Ammon's horn (tissue), 1 donor: Measurements from ENCODE around the gene SNUPN.

Experiments used
- DNase-seq: peaks from one replicate; pipeline ENCODE4 v3.0.0-alpha.2; 2016; ENCODE audit warnings: low spot score

Gene SNUPN

DNA sequence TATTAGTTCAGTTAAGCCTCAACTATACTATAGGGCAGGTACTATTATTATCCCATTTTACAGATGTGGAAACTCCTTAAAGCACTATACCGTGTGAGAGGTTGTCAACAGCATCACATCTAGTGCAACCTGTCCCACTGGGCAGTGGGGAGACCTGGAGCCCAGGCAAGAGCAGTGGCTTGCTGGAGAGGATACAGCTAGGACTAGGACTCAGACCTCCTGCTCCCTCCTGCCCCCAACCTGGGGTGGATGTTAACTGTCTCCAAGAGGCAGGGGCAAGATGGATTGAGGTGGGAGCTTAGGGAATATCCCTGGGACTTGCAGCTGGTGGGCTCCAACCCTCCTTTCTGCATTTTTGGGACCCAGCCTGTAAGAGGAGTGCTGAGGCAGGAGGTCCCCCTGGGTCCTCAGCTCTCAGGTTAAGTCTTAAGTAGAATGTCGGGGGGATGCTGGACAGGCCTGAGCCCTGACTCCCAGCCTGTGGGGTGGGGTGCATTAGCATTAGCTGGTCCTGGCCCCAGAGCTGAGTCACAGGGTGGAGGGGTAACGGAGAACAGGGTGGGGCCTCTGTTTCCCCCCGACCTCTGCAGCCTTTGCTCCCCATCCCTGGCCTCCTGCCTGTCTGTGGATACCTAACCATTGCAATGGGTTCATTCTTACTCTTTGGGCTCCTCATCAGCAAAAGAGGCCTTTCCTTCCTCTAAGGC, 28.8 kb upstream of the SNUPN start:
- no peak for DNase-seq

DNA sequence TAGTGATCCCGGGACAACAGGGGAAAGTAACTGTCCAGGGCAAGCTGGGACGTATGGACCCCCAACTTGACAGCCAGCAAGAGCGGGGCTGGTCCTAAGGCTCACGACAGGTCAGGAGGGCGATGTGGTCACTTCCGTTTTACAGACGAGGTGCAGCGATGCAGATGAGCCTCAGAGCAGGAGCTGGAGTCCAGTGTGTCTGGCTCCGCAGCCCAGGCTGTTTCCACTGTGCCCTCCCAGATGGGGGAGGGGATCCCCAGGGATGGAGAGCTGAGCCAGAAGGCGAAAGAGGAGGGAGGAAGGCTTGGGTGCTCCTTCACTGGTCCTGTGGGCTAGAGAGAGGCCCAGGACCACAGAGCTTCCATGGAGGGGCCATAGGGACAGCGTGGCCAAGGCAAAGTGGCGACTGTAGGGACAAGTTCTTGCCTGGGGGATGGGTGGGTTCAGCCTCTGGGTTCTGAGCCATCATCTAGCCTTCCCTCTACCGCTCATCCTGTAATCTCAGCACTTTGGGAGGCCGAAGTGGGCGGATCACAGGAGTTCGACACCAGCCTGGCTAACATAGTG, 27.9 kb upstream of the SNUPN start:
- no peak for DNase-seq

- DNase-seq = no peak
These were observed 26.5 kb upstream of the SNUPN start for GRCh38 chr15:75651810-75652543.

- no peak for DNase-seq
These were observed 25.6 kb upstream of the SNUPN start for GRCh38 chr15:75650908-75651809.

- no peak for DNase-seq
These were observed 24.3 kb upstream of the SNUPN start for GRCh38 chr15:75649848-75650247.

DNA sequence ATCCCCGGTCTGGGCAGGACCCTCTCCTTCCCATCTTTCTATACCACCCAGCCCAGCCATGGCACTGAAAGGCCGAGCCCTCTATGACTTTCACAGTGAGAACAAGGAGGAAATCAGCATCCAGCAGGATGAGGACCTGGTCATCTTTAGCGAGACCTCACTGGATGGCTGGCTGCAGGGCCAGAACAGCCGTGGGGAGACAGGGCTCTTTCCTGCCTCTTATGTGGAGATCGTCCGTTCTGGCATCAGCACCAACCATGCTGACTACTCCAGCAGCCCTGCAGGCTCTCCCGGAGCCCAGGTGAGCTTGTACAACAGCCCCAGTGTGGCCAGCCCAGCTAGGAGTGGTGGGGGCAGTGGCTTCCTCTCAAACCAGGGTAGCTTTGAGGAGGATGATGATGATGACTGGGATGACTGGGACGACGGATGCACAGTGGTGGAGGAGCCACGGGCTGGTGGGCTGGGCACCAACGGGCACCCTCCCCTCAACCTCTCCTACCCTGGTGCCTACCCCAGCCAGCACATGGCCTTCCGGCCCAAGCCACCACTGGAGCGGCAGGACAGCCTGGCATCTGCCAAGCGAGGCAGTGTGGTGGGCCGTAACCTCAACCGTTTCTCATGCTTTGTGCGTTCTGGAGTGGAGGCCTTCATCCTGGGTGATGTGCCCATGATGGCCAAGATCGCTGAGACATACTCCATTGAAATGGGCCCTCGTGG, 23.7 kb upstream of the SNUPN start:
- no peak for DNase-seq

DNA sequence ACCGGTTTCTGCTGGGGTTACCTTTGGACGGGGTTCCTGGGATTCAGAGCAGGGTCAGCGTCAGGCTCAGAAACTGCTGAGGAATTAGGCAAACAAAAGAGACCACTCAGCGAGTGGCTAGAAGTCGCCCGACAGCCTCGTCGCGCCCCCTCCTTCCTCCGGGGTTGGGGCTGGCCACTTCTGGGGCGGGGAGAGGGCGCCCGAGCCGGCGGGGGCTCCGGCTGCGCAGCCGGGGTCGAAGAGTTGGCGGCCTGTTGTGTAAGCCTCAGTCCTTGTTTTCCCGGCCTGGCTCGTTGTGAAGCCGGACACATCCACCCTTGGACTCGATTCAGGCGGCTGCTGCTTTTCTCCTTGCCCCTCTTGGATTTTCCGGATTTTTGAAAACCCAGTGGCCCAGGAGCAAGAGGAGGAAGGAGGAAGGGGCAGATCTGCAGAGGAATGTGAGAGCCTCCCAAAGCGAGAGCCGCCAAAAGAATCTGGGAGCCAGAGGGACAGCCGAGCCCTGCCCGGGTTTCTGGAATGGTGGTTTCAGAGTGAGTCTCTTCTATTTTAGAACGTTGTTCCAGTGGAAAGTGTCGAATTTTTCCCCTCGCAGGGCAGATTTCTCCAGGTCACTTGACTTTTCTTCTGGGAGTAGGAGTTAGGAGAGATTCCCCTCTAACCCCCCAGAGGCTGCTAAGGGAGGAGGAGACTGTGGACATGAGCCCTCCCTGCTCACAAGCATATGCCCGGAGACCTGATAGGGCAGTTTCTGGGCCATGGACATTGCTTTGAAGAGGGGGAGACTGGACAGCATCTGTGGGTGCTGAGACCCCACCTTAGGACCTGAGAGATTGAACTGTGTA, 22.9 kb upstream of the SNUPN start:
- DNase-seq = peak; percentile 59

GRCh38 chr15:75647370-75648155, 22.0 kb upstream of the SNUPN start, which contains the start of gene SNX33:
SNX33 (plus strand) TSS chr15:75647912; CDS start chr15:75649103, 1,191 bp downstream.
- DNase-seq = peak; percentile 76

DNA sequence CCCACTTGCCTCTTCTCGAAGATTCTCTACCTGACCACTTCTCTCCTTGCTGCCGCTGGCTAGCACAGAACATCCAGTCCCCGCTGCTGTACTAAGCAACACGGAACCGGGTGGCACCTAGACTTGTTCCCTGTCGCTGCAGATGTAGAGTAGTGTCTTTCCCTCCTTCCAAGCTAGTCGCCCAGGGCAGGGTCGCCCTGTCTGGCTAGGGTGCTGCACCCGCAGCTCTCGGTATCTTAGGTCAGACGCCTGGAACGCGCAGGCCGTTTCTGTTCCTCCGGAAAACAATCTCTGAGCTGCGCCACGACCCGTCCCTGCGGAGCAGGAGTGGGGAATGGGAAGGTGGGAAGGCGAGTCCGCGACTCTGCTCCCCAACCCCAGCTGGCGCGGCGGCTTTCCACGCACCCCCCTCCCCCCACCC, 21.4 kb upstream of the SNUPN start:
- peak; percentile 24 for DNase-seq

DNA sequence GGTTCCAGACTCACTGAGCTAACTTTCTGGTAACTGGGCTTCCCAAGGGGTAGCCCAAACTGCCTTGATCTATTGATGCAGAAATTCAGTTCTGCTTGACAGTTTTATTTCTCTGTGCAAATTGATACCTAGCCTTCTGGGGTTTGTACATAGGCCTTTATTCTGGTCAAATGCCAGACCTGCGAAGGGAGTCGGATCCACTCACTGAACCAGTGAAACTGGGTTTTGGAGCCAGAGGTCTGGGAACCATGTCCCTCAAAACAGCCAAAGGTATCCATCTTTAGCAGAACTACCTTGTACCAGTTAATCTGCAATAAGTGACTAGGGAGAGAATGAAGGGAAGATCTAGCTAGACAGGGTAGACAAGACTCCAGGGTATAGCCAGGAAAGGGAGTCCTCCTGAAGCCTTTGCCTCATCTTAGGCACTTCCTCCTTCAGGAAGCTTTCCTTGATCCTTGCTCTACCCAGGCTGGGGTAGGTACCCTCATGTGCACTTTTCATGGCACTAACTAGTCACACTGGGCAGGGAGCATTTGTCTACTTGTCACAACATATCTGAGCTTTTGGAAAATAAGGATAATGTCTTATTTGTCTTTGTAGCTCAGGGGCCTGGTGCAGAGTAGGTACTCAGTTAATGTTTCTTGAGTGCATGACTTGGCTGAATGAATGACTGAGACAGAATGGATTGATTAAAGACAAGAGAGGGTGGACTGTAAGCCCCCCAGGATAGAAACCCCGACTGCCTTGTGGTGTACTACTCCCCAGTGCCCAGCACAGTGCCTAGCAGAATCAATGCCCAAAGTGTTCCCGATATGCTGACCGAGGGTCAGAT, 20.8 kb upstream of the SNUPN start:
- DNase-seq = no peak

DNA sequence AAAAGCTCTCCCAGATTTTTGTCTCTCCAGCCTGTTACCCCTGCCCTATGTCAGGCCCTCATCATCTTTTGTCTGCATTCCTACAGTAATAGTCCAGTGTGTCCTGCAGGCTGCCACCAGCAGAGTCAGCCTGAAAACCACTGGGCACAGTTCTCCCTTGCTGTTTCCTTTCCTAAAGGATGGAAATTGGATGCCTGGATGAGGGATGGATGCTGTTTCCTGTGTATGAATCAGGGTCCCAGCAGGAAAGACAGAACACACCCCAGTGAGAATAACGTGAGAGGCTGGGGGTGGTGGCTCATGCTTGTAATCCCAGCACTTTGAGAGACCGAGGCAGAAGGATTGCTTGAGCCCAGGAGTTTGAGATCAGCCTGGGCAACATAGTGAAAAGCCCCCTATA, 18.9 kb upstream of the SNUPN start:
- DNase-seq = no peak

DNA sequence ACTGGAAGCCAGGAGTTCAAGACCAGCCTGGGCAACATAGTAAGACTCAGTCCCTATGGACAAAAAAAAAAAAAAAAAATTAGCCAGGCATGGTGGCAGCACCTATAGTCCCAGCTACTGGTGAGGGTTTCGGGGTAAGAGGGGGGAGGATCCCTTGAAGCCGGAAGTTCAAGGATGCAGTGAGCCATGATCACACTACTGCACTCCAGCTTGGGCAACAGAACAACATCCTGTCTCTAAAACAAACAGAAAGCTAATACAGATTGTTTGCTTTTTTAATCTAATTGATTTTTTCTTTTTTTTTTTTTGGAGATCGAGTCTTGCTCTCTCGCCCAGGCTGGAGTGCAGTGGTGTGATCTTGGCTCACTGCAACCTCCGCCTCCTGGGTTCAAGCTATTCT, 16.1 kb upstream of the SNUPN start:
- DNase-seq = no peak

DNA sequence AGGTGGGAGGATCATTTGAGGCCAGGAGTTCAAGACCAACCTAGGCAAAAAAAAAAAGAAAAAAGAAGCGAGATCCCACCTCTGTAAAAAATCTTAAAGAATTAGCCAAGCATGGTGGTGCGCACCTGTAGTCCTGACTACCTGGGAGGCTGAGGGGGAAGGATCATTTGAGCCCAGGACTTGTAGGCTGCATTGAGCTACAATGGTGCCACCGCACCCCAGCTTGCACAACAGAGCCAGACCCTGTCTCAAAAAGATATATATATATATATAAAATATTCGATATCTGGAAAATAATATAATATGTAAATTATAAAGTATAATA, 15.6 kb upstream of the SNUPN start:
- DNase-seq = no peak

- DNase-seq = no peak
These were observed 15.1 kb upstream of the SNUPN start for GRCh38 chr15:75640483-75641178.

- peak; percentile 99 for DNase-seq
These were observed 14.4 kb upstream of the SNUPN start, which contains the start of gene IMP3 for GRCh38 chr15:75639709-75640482. IMP3 (minus strand) TSS chr15:75640224; CDS start chr15:75640168, 56 bp downstream.

DNA sequence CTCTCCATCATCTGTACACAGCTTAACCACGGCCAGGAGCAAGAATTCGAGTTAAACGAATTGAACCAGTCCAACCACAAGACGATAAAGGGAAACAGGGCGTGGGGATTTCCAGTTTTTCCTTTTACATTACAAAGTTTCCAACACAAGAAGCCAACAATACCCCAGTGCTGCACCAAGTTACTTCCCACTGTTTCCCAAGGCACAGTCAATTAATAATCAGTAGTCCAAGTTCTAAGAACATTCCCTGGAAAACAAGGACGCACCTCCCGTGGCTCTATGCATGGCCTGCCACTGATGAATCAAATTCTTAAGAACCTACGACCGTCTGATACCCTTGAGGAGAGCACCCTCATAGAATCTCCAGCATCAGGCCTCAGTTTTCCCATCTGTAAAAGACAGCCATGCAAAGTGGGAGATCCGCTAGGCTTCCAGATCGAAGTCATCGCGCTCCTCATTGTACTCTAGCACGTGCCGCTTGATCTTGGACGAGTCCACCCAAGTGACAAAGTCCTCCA, 13.7 kb upstream of the SNUPN start:
- no peak for DNase-seq
